GM21825 (cell line): ENCODE data around the gene CDKN1A.
"Not testable (repeated sequence)": the region's sequence is repeated elsewhere in the genome, so short reads cannot be mapped to it uniquely, and the experiment has no call there.

ENCODE experiments used
- ATAC-seq: cut with Tn5 transposase; IDR thresholded peaks from one replicate; pipeline ENCODE4 v1.9.1; 2021; ENCODE audit warnings: mild to moderate bottlenecking, moderate library complexity; ENCODE audit not compliant: unreplicated experiment

CDKN1A gene

DNA sequence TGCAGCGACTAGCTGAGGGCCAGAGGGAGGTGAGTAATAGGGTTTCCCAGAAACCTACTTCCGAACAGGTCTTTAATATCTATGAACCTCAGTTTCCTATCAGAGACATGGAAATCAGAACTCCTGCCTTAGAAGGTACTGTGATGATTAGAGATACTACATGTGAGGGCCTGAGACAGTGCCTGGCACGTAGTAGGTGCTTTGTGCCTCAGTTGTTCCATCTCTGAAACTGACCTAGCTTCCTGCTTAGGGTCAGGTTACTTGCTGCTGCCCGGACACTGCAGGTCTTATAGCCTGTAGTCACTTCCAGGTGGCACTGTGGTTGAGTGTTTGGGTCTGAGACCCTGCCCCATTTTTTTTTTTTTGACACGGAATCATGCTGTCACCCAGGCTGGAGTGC lies 40.0 kb downstream of the CDKN1A start:
- no peak for ATAC-seq

- no peak for ATAC-seq
Observed at GRCh38 chr6:36719126-36719525, 40.6 kb downstream of the CDKN1A start.

DNA sequence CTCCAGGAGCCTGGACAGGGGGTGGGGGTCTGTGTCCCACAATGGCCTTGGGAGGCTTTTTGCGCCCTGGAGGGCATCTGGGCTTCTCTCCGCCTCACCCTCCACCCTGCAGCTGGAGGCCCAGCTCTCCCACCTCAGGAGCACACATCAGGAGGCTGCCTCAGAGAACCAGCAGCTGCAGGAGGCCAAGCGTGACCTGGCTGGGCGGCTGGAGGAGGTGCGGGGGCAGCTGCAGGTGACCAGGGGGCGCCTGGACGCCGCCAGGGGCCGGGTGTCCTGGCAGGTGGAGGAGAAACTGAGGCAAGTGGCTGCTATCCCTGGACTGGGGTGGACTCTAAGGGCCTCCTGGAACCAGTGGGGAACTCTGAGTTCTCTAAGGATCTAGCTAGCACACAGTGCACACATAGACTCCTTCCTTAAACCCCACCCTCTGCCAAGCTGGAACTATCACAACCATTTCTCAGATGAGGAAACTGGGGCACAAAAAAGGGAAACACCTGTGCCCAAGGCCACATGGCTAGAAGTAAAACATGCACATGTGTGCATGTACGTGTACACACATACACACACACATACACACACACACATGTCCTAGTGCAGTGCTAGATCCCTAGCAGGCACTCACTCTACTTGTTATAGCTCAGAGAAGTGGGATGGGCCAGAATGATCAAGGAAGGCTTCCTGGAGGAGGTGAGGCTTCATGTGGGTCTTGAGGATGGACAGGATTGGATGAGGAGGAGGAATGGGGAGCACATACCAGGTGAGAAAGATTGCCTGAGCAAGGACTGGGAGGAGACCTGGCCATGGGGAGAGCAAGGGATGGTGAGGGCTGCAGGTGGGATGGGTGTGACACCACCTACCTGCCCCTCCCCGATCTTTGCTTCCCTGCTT lies 42.0 kb downstream of the CDKN1A start:
- no peak for ATAC-seq

- no peak for ATAC-seq
Observed at GRCh38 chr6:36721369-36722140, 43.0 kb downstream of the CDKN1A start.

GRCh38 chr6:36722365-36722764 lies 43.9 kb downstream of the CDKN1A start:
- ATAC-seq: no peak

DNA sequence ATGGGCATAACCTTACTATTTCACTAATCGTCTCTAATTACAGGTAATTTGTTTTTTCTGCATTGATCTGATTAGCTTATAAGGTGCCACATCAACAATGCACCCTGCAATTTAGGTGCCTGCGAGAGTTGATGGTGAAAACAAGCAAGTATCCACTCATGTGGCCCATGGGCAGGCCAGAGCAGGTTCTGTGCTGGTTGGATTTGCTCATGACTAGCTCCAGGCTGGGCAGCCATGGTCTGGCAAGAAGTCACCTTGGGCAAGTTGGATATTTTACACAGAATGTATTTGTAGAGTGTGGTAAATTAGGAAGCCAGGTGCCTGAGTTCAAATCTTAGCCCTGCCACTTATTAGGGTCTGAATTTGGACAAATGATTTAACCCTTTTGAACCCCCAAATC lies 44.4 kb downstream of the CDKN1A start:
- no peak for ATAC-seq

DNA sequence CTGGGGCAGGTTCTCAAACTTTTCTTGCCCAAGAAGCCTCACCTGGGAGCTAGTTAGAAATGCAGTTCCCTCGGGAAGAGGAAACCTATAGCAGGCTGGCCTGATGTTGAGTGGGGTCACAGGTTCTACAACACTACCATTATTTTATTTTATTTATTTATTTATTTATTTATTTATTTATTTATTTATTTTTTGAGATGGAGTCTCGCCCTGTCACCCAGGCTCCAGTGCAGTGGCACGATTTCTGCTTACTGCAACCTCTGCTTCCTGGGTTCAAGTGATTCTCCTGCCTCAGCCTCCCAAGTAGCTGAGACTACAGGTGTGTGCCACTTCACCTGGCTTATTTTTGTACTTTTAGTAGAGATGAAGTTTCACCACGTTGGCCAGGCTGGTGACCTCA lies 45.5 kb downstream of the CDKN1A start:
- ATAC-seq: not testable (repeated sequence)

DNA sequence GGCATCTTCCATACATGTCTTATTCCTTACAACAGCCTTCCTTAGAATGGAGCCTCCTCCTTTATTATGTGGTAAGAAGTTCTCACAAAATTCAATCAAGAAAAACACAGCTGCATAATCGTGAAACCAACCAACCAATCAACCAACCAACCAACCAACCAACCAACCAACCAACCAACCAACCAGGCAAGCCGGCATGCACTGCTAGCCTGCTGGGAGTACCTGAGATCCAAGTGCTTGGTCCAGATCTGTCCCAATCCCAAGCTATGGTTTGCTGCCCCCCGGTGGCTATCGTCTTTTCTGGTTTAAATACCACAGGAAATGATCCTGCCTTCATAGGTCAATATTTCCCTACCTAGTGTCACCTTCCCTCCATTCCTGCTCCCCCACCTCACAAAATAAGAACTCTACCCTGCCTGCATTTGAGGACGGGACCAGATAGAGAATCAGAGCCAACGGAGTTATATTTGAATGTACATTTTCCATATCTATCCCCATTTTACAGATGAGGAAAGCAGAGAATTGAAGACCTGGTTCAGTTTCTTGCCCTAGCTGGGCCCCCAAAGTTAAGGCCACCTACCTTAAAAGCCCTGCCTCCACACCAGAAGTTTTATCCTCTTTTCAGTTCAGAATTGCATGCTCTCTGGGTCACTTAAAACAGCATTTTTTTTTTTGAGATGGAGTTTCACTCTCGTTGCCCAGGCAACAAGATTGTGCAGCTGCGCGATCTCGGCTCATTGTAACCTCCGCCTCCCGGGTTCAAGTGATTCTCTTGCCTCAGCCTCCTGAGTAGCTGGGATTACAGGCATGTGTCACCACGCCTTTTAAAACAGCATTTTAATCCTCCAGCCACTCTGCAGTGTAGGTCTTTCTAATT lies 46.2 kb downstream of the CDKN1A start:
- no peak for ATAC-seq

DNA sequence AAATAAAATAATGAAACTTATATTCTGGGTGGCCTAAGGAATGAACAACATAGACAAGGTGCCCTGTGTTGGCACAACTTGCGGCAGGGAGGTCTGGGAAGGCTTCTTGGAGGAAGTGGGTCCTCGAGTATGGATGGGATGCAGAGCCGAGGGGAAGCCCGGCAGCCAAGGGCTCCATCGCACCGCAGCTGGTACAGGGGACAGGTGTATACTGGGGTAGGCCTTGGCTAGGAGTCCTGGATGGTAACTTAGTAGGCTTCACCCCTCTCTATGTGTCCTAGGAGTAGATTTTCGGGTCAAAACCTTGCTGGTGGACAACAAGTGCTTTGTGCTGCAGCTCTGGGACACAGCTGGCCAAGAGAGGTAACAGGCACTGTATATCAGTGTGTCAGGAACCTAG lies 47.1 kb downstream of the CDKN1A start:
- ATAC-seq: no peak

GRCh38 chr6:36727505-36728021 lies 49.0 kb downstream of the CDKN1A start:
- ATAC-seq: no peak

DNA sequence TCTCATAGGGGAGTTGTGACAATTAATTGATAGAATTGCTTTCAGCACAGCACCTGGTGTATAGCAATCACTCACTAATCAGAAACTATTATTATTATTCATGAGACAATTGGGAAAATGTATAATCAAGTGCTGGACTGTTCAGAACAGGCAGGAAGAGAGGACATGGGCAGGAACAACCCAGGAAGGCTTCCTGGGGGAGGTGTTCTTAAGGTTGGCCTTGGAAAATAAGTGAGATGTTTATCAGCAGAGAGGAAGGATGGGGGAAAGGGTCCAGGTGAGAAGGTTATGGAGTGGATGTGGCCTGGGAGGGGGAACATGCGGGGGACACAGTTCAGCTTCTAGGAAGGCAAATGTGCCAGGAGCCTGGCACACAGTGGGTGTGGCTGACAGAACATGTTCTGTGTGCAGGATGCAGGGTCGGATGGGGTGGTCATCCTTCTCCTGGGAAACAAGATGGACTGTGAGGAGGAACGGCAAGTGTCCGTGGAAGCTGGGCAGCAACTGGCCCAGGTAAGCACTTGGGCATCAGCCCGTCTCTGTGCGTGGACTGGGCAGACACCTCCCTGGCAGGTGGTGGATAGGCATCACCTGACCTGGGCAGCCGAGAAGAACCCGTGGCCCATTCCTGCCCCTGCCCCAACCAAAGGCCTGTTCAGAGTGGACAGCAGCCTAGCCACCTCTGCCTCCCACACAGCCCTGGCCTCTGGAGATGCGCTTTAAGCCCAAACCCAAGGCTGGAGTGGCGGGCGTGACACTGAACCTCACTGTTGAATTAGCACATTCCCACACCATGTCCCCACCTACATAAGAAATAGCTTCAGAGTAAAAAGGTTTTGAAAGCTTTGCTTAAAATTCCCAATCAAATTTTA lies 50.0 kb downstream of the CDKN1A start:
- no peak for ATAC-seq

DNA sequence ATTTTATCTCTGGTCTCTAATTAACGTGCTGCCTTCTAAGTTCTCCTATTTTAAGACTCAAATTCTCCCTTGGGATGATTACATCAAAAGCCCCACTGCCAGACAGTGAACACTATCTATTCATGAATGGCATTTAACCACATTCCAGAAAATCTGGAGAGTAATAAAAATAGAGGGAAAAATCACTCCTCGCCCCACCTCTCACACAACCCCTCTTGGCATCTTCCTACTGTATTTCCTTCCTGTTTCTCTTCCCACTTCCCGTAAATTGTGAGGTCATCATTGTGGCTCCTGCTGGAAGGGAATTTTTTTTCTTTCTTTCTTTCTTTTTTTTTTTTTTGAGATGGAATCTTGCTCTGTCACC lies 50.6 kb downstream of the CDKN1A start:
- ATAC-seq: no peak

DNA sequence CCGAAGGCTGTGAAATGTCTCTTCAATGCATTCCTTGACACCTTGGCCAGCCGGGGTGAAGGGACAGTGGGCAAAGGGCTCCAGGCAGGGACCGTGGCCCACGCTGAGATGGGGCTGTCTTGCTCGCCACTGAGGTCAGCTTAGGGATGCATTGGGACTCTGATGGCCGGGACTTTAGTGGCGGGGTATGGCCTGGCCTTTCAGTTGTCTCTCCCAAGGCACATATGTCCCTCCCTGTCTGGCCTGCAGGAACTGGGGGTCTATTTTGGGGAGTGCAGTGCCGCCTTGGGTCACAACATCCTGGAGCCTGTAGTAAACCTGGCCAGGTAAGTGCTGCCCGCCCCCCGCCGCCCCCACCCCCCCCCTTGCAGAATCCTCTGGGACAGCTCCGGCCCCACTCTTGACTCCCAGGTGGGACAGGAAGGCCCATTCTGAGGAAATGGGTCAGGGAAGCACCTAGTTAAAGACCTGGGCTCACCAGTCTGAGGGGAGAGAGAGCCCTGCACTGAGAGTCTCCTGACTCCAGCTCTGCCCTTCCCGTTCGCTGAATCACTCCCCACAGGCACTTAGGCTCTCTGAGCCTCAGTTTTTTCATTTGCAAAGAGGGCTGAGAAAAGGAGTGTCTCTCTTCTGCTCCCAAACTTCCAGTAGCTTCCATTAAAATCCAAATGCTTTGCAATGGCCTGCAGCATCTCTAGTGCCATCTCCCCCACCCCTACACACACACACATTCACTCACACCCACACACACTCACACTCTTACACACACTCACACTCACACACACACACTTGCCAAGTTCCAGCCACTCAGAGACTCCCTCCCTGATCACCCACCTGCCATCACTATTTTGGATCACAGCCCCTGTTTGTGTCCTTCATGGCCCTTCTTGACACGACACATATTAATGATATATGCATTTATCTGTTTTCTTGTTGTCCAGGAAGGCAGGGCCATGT lies 52.2 kb downstream of the CDKN1A start:
- no peak for ATAC-seq

GRCh38 chr6:36731622-36732310 lies 53.3 kb downstream of the CDKN1A start:
- ATAC-seq: no peak

GRCh38 chr6:36733300-36733699 lies 54.8 kb downstream of the CDKN1A start:
- ATAC-seq: no peak

DNA sequence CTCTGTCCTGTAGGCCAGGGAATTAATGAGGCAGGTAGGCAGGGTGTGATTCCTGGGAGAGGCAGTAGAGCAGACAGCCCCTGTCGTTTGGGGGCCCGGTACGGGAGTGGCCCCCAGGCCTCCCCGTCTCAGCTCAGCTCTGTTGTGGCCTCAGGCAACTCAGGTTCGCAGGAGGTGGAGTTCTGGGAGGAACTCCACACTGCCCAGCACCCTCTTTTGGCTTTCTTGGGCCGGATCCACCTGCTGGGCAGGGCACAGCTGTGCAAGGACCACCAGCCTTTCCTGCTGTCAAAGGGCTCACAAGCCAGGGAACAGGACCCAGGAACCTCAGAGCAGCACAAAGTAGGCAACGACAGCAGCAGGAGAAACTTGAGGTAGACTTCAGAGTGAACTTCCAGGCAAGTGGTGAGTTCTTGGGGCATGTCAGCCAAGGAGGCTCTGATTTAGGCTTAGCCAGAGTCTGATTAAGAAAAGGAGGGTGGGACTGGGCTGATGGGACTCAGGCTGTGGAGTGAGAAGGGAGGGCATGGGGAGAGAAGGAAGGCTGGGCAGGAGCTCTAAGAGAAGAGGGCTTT lies 56.1 kb downstream of the CDKN1A start:
- ATAC-seq: no peak

DNA sequence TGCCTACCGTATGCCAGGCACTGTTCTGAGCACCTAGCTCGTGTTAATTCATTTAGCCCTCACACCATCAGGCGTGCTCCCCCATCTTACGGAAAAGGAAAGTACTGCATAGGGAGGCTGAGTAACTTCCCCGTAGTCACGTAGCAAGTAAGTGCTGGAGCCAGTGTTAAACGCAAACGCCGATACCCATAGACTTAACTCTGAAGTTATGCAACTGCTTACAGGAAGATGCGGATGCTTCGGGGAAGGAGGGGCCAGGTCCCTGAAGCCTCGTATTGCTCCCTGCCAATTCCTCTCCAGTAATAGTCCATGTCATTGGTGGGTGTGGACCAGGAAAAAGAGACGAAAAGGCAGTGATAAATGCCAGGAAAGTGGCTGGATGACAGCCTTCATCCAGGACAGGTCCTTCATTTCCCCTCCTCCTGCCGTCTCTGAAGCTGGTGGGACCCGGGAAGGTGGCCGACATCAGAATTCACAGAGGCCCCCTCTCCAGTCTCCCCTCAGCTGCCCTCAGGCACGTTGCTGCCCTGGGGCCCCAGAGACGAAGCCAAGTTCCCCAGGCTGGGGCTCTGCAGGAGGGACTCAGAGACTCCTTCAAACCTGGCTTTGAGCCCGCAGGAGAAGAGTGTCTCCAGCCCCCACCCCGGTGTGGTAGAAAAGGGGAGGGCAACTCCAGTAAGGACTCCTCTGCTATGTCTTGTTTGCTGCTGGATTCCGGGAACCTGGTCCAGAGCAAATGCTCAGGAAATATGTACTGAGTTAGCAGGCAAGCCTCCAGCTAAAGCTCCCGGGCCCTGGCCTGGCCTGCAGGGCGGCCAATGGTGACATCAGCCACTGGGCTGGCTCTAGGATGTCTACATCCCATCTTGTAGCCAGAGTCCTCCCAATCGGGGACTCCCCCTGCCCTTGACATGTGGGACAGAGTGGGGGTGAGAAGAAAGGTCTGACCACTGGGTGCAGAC lies 56.9 kb downstream of the CDKN1A start:
- no peak for ATAC-seq
